ENCODE data around the gene ATXN2L.
"Not testable (repeated sequence)": the region's sequence is repeated elsewhere in the genome, so short reads cannot be mapped to it uniquely, and the experiment has no call there.

ATXN2L gene

GRCh38 chr16:28837672-28838557, 15.1 kb downstream of the ATXN2L start:
- DNase-seq (ENCODE audit: low spot score): no peak

GRCh38 chr16:28838558-28838918, 15.7 kb downstream of the ATXN2L start:
- no peak for DNase-seq (ENCODE audit: low spot score)

- DNase-seq (ENCODE audit: low spot score): no peak
Observed at GRCh38 chr16:28839004-28839639, 16.3 kb downstream of the ATXN2L start.

GRCh38 chr16:28839899-28840298, 17.1 kb downstream of the ATXN2L start:
- DNase-seq (ENCODE audit: low spot score): no peak

- no peak for DNase-seq (ENCODE audit: low spot score)
Observed at GRCh38 chr16:28842696-28843095, 19.9 kb downstream of the ATXN2L start.

GRCh38 chr16:28843766-28844165, 21.0 kb downstream of the ATXN2L start:
- no peak for DNase-seq (ENCODE audit: low spot score)

- no peak for DNase-seq (ENCODE audit: low spot score)
Observed at GRCh38 chr16:28844226-28844885, 21.6 kb downstream of the ATXN2L start.

- no peak for DNase-seq (ENCODE audit: low spot score)
Observed at GRCh38 chr16:28845293-28845692, 22.5 kb downstream of the ATXN2L start.

- DNase-seq (ENCODE audit: low spot score): no peak
Observed at GRCh38 chr16:28845761-28846079, 22.9 kb downstream of the ATXN2L start.

- peak; percentile 99 for DNase-seq (ENCODE audit: low spot score)
Observed at GRCh38 chr16:28846080-28846932, 23.5 kb downstream of the ATXN2L start, which contains the start of gene TUFM. TSS of gene TUFM (minus strand) at chr16:28846348. CDS start at chr16:28846269, 79 bp downstream.

- no peak for DNase-seq (ENCODE audit: low spot score)
Observed at GRCh38 chr16:28846933-28847273, 24.1 kb downstream of the ATXN2L start.

GRCh38 chr16:28858421-28858820, 35.6 kb downstream of the ATXN2L start:
- no peak for DNase-seq (ENCODE audit: low spot score)

GRCh38 chr16:28859326-28859725, 36.5 kb downstream of the ATXN2L start:
- DNase-seq (ENCODE audit: low spot score): no peak

GRCh38 chr16:28863929-28864793, 41.4 kb downstream of the ATXN2L start:
- DNase-seq (ENCODE audit: low spot score): no peak

GRCh38 chr16:28865001-28865688, 42.3 kb downstream of the ATXN2L start:
- DNase-seq (ENCODE audit: low spot score): no peak

- DNase-seq (ENCODE audit: low spot score): no peak
Observed at GRCh38 chr16:28865722-28866453, 43.1 kb downstream of the ATXN2L start.

GRCh38 chr16:28866454-28866804, 43.6 kb downstream of the ATXN2L start:
- DNase-seq (ENCODE audit: low spot score): no peak

GRCh38 chr16:28867241-28867640, 44.4 kb downstream of the ATXN2L start:
- no peak for DNase-seq (ENCODE audit: low spot score)

- DNase-seq (ENCODE audit: low spot score): not testable (repeated sequence)
Observed at GRCh38 chr16:28867646-28868045, 44.8 kb downstream of the ATXN2L start.

GRCh38 chr16:28869201-28869600, 46.4 kb downstream of the ATXN2L start:
- DNase-seq (ENCODE audit: low spot score): no peak
